Subcutaneous abdominal adipose tissue (tissue), 5 donors: ENCODE data around the gene ZNF202.

Source experiments
- H3K27ac ChIP-seq: one replicate; pipeline ENCODE4 v1.7.0; 2013; ENCODE audit warnings: low read depth, mild to moderate bottlenecking, inconsistent platforms, low read length, moderate library complexity
- H3K27me3 ChIP-seq, 5 donors: one replicate each; pipeline ENCODE4 v1.7.0; 2013; ENCODE audit warnings: low read length in 5 of 5, inconsistent platforms in 1 of 5; ENCODE audit not compliant: control insufficient read depth in 5 of 5, insufficient read depth in 4 of 5
- H3K36me3 ChIP-seq, 5 donors: one replicate each; pipeline ENCODE4 v1.7.0; 2013; ENCODE audit warnings: low read length in 5 of 5; ENCODE audit not compliant: control insufficient read depth in 5 of 5, insufficient read depth in 5 of 5
- H3K4me1 ChIP-seq, 5 donors: one replicate each; pipeline ENCODE4 v1.7.0; 2013; ENCODE audit warnings: low read length in 5 of 5, mild to moderate bottlenecking in 3 of 5, moderate library complexity in 1 of 5; ENCODE audit not compliant: control insufficient read depth in 5 of 5, insufficient read depth in 5 of 5
- H3K4me3 ChIP-seq, 5 donors: one replicate each; pipeline ENCODE4 v1.7.0; 2013; ENCODE audit warnings: low read length in 5 of 5, low read depth in 1 of 5
- H3K9ac ChIP-seq, 5 donors: one replicate each; pipeline ENCODE4 v1.7.0; 2013; ENCODE audit warnings: low read length in 5 of 5, mild to moderate bottlenecking in 4 of 5, moderate library complexity in 3 of 5
- H3K9me3 ChIP-seq, 5 donors: one replicate each; pipeline ENCODE4 v1.7.0; 2013; ENCODE audit warnings: low read length in 5 of 5; ENCODE audit not compliant: control insufficient read depth in 5 of 5
- donor health status: healthy.
- donor health status: healthy.
- donor health status: healthy.
- donor health status: healthy.
- donor health status: healthy.

The ZNF202 gene

DNA sequence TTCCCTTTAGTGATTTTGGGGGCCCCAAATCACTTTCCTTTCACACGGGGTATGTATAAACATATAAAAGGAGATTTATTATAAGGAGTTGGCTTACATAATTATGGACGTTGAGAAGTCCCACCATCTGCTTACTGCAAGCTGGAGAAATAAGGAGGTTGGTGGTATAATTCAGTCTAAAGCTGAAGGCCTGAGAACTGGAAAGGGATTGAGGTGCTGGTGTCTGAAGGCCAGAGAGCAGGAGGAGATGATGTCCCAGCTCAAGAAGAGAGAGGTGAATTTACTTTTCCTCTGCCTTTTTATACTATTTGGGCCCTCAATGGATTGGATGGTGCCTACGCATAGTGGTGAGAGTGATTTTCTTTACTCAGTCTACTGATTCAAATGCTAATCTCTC is 1.3 kb upstream of the ZNF202 start:
- Histone ChIP-seq H3K9me3 (no peaks in the 10 kb centered on the region), H3K4me3 (peak overlapping the region in 3 of 5 donors; percentile 84 to 96 (median 89)), H3K4me1 (peaks cover 0 to 26% (median 21%) of the 10 kb centered on the region in 5 donors), H3K27ac (no peak overlapping the region), H3K36me3 (peaks cover 0 to 8% (median 5%) of the 10 kb centered on the region in 5 donors), H3K9ac (no peak overlapping the region), H3K27me3 (peaks cover 0 to 4% (median 0%) of the 10 kb centered on the region in 5 donors)

DNA sequence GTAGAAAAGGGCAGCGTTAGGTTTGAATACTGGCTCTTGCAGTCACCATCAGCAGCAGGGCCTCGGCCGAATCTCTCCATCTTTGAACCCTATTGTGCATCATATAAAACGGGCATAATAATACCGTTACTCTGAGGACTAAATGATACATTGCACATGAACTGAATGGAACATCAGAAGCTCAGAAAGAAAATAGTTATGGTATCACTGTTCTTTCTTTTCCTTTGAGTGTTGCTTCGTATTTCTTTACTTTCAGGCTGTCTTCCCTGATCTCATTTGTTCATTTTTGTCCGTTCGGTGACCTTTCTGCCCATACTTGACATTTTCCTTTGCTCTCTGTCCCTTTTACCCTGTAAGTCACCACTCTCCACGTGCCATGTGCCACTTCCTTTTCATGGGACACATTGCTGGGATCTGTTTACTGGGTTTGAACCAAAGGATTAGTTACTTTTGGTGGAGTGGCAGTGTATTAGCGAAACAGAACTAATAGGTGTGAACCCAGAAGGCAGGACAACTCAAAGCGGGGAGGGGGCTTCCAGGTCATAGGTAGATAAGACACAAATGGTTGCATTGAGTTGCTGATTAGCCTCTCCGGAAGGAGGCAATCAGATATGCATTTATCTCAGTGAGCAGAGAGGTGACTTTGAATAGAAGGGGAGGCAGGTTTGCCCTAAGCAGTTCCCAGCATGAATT is 717 bp upstream of the ZNF202 start:
- Histone ChIP-seq H3K9me3 (no peaks in the 10 kb centered on the region), H3K36me3 (peaks cover 0 to 10% (median 5%) of the 10 kb centered on the region in 5 donors), H3K27me3 (peaks cover 0 to 4% (median 0%) of the 10 kb centered on the region in 5 donors), H3K4me3 (peak overlapping the region; percentile 84 to 96 (median 91)), H3K4me1 (peaks cover 0 to 26% (median 21%) of the 10 kb centered on the region in 5 donors), H3K9ac (peak overlapping the region; percentile 75 to 97 (median 95)), H3K27ac (peak overlapping the region; percentile 68)

DNA sequence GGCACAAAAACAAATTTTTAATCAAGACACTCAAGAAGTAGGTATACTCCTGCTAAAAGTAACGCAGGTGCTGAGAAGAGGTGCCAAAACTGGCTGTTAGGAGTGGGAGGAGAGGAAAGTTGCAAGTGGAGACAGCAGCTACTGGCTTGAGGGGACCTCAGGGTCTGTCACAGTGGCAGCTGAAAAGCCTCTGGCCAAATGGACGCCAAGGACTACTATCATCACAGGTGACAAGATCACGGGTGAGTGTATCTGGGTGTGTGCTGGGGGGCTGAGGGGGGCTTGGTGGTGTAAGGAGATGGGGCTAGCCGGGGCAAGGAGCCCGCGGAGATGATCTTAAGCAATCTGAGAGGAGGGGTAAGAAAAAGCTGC is 687 bp downstream of the ZNF202 start:
- Histone ChIP-seq H3K36me3 (peaks cover 4 to 13% (median 6%) of the 10 kb centered on the region in 5 donors), H3K4me3 (peak overlapping the region; percentile 89 to 96 (median 91)), H3K27me3 (peaks cover 0 to under 1% (median 0%) of the 10 kb centered on the region in 5 donors), H3K9ac (peak overlapping the region; percentile 40 to 97 (median 95)), H3K9me3 (no peaks in the 10 kb centered on the region), H3K27ac (peak overlapping the region; percentile 68), H3K4me1 (peaks cover 0 to 26% (median 21%) of the 10 kb centered on the region in 5 donors)

DNA sequence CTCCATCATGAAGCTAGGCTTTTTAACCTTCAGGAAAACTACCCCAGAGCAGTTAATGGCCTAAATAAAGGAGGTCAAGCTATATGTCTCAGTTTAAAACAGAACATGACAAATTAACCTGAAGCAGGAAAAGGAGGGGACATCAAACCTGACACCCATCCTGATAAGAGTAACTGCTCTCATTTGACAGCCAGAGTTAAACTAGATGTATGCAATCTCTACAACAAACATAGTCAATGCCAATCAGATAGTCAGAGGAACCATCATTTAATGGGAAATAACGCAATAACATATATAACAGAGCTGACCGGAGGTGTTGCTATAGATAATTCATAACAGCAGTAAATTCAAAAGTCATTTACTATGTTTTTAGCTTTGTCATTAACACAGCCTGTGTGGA is 3.1 kb downstream of the ZNF202 start:
- Histone ChIP-seq H3K36me3 (peaks cover 9 to 21% (median 11%) of the 10 kb centered on the region in 5 donors), H3K4me3 (no peak overlapping the region), H3K9me3 (no peaks in the 10 kb centered on the region), H3K4me1 (peaks cover 0 to 26% (median 21%) of the 10 kb centered on the region in 5 donors), H3K9ac (no peak overlapping the region), H3K27me3 (no peaks in the 10 kb centered on the region), H3K27ac (no peak overlapping the region)

DNA sequence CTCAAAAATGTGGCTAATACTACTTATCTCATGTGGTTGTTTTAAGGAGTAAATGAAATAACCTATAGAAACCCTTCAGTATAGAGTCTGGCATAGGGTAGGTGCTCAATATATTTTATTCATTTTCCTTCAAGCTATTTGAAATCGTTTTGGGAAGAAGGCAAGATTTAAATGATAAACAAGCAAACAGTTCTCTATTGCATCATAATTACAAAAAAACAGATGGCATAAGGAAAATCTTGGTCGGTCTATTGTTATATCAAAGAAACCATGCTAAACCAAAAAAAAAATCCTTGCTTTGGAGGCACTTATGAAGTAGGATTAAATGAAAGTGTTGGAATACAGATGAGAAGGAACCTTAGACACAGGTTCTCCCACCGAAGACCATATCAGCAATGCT is 4.7 kb downstream of the ZNF202 start:
- H3K27ac ChIP-seq, result no peak overlapping the region

DNA sequence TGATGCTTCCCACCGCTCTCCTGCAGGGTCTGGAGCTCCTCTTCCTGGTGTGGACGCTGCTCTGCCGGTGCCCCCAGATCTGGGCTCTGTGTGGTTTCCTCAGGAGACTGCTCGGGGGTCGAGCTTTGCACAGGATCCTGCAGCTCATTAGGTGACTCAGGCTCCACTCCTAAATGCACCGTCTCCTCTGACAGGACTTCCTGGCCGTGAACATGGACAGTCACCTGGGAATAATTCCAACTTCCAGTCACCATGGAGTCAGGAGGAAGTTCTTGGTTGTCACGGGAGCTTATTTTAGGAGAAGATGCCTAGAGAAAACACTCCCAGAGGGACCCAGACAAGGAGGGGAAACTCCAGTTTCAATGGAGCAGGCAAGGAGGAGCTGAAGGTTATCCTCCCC is 11.9 kb downstream of the ZNF202 start:
- Histone ChIP-seq H3K27ac (no peak overlapping the region), H3K9me3 (peaks cover 0 to 9% (median 0%) of the 10 kb centered on the region in 5 donors), H3K9ac (no peak overlapping the region), H3K27me3 (no peaks in the 10 kb centered on the region), H3K4me1 (peaks cover 0 to 7% (median 0%) of the 10 kb centered on the region in 5 donors), H3K4me3 (no peak overlapping the region), H3K36me3 (peaks cover 40 to 74% (median 62%) of the 10 kb centered on the region in 5 donors)

More for the DNA sequence above, 4.7 kb downstream of the ZNF202 start:
- peaks cover 9 to 21% (median 11%) of the 10 kb centered on the region in 5 donors for H3K36me3 ChIP-seq
- peaks cover 0 to 18% (median 15%) of the 10 kb centered on the region in 5 donors for H3K4me1 ChIP-seq
- no peak overlapping the region for H3K9ac ChIP-seq
- no peaks in the 10 kb centered on the region for H3K9me3 ChIP-seq
- no peak overlapping the region for H3K4me3 ChIP-seq
- no peaks in the 10 kb centered on the region for H3K27me3 ChIP-seq

DNA sequence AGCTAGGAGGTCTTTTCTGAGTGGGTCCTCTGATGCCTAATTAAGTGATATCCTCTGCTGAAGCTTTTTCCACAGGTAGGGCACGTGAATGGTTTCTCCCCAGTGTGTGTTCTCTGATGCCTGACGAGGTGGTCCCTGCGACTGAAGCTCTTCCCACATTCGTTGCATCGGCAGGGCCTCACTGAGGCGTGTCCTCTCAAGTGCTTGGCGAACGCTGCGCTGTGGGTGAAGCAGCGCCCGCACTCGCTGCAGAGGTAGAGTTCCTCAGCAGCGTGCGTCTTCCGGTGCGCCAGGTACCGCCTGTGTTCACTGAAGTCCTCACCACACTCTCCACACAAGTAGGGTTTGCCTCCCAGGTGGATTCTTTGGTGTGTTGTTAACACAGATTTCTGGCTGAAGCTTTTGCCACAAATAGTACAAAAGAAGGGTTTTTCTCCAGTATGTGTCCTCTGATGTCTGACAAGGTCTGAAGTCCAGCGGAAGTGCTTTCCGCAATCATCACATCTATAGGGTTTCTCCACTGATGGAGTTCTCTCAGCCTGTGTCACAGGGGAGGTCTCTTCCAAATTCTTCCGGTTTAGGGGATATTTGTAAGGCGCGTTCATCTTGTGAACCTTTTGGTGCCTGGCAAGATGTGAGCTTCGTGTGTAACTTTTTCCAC is 15.3 kb downstream of the ZNF202 start:
- peaks cover 40 to 74% (median 67%) of the 10 kb centered on the region in 5 donors for H3K36me3 ChIP-seq
- no peak overlapping the region for H3K4me3 ChIP-seq

DNA sequence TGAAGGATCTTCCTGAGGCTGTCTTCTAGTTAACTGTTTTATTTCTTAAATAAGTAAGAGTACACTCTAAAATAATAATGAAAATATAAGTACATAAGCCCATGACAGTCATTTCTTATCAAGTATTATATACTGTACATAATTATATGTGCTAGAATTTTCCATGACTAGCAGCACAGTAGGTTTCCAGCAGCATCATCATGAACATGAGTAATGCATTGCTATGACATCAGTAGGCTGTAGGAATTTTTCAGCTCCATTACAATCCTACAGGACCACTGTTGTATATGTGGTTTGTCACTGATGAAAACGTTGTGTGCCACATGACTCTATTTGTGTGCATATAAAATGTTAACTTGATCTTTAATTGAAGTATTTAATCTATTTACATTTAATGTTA is 22.0 kb downstream of the ZNF202 start:
- Histone ChIP-seq H3K4me1 (no peaks in the 10 kb centered on the region), H3K9me3 (no peaks in the 10 kb centered on the region)

More for the DNA sequence above, 15.3 kb downstream of the ZNF202 start:
- Histone ChIP-seq H3K9ac (no peak overlapping the region), H3K27me3 (no peaks in the 10 kb centered on the region), H3K4me1 (peaks cover 0 to 7% (median 0%) of the 10 kb centered on the region in 5 donors), H3K27ac (no peak overlapping the region), H3K9me3 (peaks cover 0 to 9% (median 0%) of the 10 kb centered on the region in 5 donors)

DNA sequence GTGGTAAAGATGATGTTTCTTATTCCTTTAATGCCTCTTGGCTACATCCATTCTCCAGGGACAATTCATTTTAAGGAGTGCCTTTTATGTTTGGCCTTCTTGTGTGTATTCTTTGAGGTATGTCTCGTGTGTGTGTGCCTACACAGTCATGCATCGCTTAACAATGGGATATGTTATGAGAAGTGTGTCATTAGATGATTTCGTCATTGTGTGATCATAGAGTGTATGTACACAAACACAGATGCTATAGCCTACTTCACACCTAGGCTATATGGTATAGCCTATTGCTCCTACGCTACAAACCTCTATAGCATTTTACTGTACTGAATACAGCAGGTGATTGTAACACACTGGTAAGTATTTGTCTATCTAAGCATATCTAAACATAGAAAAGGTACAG is 23.0 kb downstream of the ZNF202 start:
- Histone ChIP-seq H3K4me3 (no peak overlapping the region), H3K27ac (no peak overlapping the region), H3K4me1 (no peaks in the 10 kb centered on the region), H3K36me3 (peaks cover 0 to 2% (median 0%) of the 10 kb centered on the region in 5 donors), H3K9me3 (no peaks in the 10 kb centered on the region), H3K27me3 (peaks cover 0 to 3% (median 0%) of the 10 kb centered on the region in 5 donors), H3K9ac (no peak overlapping the region)

More for the DNA sequence above, 22.0 kb downstream of the ZNF202 start:
- no peak overlapping the region for H3K27ac ChIP-seq
- no peak overlapping the region for H3K4me3 ChIP-seq
- no peak overlapping the region for H3K9ac ChIP-seq
- peaks cover 0 to 3% (median 0%) of the 10 kb centered on the region in 5 donors for H3K27me3 ChIP-seq
- H3K36me3 ChIP-seq, result peaks cover 0 to 8% (median 3%) of the 10 kb centered on the region in 5 donors

DNA sequence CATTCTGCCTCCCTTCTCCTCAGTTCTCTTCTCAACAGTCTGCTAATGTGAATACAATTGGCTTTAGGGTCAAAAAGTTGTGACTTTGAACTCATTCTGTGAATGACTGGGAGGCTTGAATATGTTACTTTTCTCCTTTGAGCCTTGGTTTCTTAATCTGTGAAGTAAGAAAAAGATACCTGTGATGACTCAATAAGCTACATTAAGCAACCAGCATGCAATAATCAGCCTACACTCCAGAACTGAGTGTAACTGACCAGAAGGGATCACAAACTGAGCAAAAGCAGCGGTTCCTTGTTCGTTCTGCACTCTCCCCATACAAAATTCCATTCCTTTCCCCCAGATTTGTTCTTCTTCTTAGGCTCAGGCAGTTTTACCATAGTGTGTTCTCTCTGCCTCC is 23.4 kb downstream of the ZNF202 start:
- peaks cover 0 to 3% (median 0%) of the 10 kb centered on the region in 5 donors for H3K27me3 ChIP-seq
- no peak overlapping the region for H3K9ac ChIP-seq
- H3K4me3 ChIP-seq, result no peak overlapping the region
- H3K27ac ChIP-seq, result no peak overlapping the region
- H3K4me1 ChIP-seq, result no peaks in the 10 kb centered on the region
- peaks cover 0 to 2% (median 0%) of the 10 kb centered on the region in 5 donors for H3K36me3 ChIP-seq
- no peaks in the 10 kb centered on the region for H3K9me3 ChIP-seq
